ENCODE measurements around the gene ZEB1.

DNA sequence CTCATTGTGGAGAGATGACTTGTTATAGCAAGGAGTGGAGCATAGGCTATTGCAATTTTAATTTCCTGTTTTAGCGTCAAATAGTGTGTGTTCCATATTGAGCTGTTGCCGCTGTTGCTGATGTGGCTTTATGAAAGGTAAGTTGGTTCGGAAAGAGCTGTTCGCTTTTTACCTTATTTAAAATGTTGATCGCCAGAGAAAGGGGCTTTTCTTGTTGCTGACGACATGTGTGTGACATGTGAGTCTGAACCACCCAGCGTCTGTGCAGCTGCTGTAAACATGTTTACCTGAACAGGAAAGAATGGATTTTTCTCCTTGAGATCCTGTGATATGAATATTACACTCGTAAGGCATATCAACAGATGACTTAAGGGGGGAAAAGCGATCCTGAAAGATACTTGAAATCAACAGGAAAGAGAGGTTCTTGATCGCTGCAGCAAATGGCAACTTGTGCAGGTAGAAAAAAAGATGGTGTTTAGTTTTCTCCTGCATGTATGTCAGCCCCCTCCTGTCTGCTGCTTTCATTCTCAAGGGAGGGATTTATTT lies 2.5 kb downstream of the ZEB1 start:
- TF ChIP-seq, protein P1, sequence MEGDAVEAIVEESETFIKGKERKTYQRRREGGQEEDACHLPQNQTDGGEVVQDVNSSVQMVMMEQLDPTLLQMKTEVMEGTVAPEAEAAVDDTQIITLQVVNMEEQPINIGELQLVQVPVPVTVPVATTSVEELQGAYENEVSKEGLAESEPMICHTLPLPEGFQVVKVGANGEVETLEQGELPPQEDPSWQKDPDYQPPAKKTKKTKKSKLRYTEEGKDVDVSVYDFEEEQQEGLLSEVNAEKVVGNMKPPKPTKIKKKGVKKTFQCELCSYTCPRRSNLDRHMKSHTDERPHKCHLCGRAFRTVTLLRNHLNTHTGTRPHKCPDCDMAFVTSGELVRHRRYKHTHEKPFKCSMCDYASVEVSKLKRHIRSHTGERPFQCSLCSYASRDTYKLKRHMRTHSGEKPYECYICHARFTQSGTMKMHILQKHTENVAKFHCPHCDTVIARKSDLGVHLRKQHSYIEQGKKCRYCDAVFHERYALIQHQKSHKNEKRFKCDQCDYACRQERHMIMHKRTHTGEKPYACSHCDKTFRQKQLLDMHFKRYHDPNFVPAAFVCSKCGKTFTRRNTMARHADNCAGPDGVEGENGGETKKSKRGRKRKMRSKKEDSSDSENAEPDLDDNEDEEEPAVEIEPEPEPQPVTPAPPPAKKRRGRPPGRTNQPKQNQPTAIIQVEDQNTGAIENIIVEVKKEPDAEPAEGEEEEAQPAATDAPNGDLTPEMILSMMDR (IDR thresholded peaks at IDR 0.05): no peak
- TF ChIP-seq TCF7L2 (IDR thresholded peaks at IDR 0.05; ENCODE audit: low read depth, low read length) (no peak), POLR2AphosphoS5 (IDR thresholded peaks at IDR 0.05; ENCODE audit: low read depth, low read length) (no peak)
- TF ChIP-seq, protein P2, sequence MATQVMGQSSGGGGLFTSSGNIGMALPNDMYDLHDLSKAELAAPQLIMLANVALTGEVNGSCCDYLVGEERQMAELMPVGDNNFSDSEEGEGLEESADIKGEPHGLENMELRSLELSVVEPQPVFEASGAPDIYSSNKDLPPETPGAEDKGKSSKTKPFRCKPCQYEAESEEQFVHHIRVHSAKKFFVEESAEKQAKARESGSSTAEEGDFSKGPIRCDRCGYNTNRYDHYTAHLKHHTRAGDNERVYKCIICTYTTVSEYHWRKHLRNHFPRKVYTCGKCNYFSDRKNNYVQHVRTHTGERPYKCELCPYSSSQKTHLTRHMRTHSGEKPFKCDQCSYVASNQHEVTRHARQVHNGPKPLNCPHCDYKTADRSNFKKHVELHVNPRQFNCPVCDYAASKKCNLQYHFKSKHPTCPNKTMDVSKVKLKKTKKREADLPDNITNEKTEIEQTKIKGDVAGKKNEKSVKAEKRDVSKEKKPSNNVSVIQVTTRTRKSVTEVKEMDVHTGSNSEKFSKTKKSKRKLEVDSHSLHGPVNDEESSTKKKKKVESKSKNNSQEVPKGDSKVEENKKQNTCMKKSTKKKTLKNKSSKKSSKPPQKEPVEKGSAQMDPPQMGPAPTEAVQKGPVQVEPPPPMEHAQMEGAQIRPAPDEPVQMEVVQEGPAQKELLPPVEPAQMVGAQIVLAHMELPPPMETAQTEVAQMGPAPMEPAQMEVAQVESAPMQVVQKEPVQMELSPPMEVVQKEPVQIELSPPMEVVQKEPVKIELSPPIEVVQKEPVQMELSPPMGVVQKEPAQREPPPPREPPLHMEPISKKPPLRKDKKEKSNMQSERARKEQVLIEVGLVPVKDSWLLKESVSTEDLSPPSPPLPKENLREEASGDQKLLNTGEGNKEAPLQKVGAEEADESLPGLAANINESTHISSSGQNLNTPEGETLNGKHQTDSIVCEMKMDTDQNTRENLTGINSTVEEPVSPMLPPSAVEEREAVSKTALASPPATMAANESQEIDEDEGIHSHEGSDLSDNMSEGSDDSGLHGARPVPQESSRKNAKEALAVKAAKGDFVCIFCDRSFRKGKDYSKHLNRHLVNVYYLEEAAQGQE (IDR thresholded peaks at IDR 0.05; ENCODE audit: insufficient read depth in 1 of 2, low read depth in 2 of 2, low read length in 1 of 2): no peak
